Stimulated activated CD4-positive, alpha-beta T cell treated with anti-CD3 and anti-CD28 coated beads, Interleukin-1b, Interleukin-23, amount 100 ng/mL, for 4 hours (primary cell): Measurements from ENCODE around the gene KLC1.

ENCODE experiments used
- DNase-seq, 2 donors: peaks; one replicate each; pipeline ENCODE4 v3.0.0-alpha.2; 2020; ENCODE audit warnings: low read depth in 2 of 2

KLC1 gene

DNA sequence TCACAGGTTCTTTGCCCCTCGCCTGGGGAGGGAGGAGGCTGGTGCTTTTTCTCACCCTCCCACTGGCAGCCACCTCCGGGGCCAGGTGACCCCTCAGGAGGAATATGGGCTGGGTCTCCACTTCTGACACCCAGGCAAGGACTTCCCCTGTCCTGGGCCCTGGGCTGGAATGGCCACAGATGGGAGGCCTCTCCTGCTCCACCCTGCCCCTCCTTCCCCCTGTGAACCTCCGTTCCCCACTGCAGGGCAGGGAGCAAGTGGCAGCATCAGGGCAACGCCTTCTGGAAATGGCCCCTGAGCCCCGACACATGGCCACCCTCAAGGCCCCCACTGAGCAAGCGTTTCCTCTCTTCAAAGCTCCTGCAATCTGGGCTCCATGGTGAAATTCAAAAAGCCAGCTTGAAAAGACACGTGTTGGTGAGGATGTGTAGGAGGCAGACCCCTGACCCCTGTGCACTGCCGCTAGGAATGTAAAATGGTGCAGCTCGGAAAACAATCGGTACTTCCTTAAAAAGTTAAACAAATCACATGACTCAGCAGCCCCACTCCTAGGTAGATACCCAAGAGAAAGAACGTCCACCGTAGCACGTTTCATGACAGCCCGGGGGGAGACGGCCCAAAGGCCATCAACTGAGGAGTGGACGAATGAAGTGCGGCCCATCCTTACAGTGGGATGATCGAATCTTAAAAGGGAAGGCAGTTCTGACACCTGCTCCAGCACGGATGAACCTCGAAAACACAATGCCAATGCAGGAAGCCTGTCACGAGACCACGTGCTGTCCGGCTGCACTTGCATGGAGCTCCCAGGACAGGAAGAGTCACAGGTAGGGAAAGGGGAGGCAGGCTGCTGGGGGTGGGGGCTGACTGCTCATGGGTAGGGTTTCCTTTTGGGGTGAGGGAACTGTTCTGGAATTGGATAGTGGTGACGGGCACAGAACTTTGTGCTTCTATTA, 74.7 kb downstream of the KLC1 start:
- DNase-seq: no peak

DNA sequence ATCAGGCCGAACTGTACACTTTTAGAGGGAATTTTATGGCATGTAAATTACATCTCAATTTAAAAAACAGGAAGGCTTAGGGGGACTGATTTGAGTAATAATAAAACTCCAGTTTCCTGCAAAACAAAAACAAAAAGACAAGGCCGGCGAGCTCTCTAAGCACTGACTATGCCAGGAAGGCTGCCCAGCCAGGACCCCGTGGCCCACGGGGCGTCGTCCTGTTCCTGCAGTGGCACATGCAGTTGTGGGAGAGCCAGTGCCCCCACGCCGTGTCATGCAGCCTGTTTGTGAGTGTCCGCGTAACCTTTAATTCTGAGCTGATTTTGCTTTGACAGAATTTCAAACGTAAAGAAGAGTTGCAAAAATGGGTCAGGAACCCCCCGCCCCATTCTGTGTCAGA, 75.7 kb downstream of the KLC1 start:
- no peak for DNase-seq

GRCh38 chr14:103705118-103705503, 76.1 kb downstream of the KLC1 start:
- DNase-seq: no peak

GRCh38 chr14:103705504-103706284, 76.7 kb downstream of the KLC1 start:
- DNase-seq: no peak

DNA sequence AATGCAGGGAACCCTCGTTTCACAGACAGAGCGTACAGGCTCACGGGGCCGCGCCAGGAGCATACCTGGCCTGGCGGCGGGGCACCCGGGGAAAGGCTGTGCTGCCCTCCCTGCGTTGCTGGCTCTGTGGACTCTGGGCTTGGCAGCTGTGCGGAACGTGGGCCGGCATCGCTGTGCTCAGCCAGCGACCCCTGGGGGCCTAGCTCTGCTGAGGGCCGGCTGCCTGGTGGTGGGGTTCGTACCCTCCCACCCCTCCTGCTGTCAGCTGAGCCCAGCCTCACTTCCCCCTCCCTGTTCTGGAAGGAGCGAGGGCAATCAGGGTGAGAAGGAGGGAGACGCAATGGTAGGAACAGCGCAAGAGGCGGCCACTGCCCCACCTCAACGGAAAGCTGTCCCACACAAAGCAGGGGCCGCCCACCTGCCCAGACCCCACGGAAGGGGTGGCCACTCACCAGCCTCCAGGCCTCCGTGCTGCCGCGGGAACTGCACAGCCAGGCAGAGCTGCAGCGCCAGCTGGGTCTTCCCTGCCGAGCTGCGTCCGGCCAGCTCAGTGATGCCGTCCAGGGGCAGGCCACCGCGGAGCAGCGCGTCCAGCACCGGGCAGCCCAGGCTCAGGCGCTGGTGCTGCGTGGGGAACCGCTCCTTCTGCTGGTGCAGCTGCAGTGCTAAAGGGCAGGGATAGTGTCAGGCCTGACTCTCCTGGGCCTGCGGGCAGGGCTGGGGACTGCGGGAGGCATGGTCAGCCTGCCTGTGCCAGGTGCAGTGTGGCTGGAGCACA, 77.7 kb downstream of the KLC1 start:
- DNase-seq: no peak

- DNase-seq: no peak
Measured at GRCh38 chr14:103707329-103708263, 78.6 kb downstream of the KLC1 start.

GRCh38 chr14:103708750-103709187, 79.8 kb downstream of the KLC1 start:
- no peak for DNase-seq

- no peak for DNase-seq
Measured at GRCh38 chr14:103709814-103710213, 80.8 kb downstream of the KLC1 start.

DNA sequence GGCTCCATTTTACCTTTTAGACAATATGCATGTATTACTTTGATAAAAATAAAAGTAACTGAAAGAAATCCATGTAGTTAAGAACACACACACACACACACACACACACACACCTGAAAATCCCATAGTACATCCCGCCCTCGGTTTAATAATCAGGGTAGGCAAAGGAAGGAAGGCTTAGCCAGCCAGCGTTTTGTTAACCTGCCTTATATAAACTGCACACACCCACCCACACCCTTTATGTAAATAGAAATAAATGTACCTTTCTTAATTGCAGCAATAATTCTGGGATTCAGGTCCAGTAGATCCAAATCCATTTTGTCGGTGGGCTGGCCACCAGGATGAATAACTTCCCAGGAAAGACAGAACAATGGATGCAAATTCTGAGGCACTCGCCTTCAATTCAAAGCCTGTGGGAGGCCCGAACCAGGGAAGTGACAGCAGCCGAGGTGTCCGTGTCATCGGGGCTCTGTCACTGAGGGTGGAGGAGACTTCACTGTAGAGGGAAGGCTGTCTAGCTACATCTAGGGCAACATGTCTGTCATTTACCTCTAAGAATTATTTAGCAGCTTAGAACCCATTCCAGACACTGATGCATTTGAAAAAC, 81.9 kb downstream of the KLC1 start:
- no peak for DNase-seq

GRCh38 chr14:103711516-103712431, 82.8 kb downstream of the KLC1 start:
- no peak for DNase-seq

GRCh38 chr14:103712633-103713247, 83.7 kb downstream of the KLC1 start:
- DNase-seq: no peak

- DNase-seq: no peak
Measured at GRCh38 chr14:103713304-103714062, 84.5 kb downstream of the KLC1 start.

GRCh38 chr14:103714063-103714724, 85.2 kb downstream of the KLC1 start:
- no peak for DNase-seq

- peak; percentile 98 to 99 for DNase-seq
Measured at GRCh38 chr14:103715052-103716000, 86.3 kb downstream of the KLC1 start, which contains the start of the genes XRCC3 and ZFYVE21. Gene XRCC3, minus strand, starts transcription at chr14:103715451. Its CDS starts 4,364 bp downstream, at chr14:103711087. Gene ZFYVE21, plus strand, starts transcription at chr14:103715810. Its CDS starts 32 bp downstream, at chr14:103715842.

DNA sequence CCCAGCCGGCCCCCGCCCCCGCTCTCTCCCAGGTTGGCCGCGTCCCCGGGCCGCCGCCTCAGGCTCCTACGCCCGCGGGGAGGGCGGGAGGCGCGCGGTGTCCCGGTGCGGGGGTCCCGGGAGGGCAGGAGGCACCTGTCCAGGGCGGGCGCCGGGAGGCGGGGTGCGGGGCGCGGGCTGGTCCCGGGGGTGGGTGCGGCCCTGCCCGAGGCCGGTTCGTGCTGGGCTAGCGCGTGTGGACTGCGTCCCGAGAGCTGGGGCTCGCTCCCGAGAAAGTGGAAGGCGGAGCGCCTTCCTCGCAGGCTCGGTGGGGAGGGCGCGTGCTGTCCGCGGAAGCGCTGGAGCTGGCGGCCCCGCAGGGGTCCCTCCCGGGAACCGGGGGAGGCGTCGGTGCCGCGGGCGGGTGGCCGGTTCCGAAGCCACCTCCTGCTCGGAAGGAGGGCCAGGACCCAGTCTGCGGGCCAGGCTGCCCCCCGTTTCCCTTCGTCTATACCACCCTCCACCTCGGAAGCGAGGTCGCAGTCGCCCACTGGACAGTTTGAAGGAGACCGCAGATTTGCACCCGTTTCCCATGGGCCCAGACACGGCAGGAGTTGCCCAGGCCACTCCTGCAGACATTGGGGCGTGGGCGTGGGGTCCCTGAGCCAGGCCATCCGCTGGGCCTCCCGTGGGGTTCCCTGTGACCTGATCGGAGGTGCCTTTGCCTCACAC, 87.2 kb downstream of the KLC1 start:
- peak in 1 of 2 donors; percentile 19 for DNase-seq
